Measurements from ENCODE around the gene TMEM256. TPM values are rescaled to one million over a fixed set of nuclear protein-coding genes. Genes with fewer than 3 reads are reported as not detected.

Gene TMEM256
- total and polyA plus RNA-seq, 9 of the 15 experiments (the other 6 are each of a cell fraction or from before 2014, with no cell fraction given), result 43.4 to 177 (median 68.5) TPM

GRCh38 chr17:7403977-7404736 is at the start of gene TMEM256 (continued):
- TF ChIP-seq PBX2 (CRISPR knock-in tag; IDR thresholded peaks at IDR 0.05; ENCODE audit: low read depth) (no peak), PBX2 (tag; conservative IDR thresholded peaks at IDR 0.05; ENCODE audit: low read depth) (no peak), ESRRA (IDR thresholded peaks at IDR 0.05; ENCODE audit: borderline replicate concordance, low read depth) (peak; percentile 58; the same call in 1 of the 2 replicates), ZNF507 (tag; conservative IDR thresholded peaks at IDR 0.05) (no peak), ATF1 (CRISPR knock-in tag; IDR thresholded peaks at IDR 0.05) (no peak), ATF1 (tag; IDR thresholded peaks at IDR 0.05) (peak; percentile 64), FOXP1 (CRISPR knock-in tag; IDR thresholded peaks at IDR 0.05) (no peak), JUND (IDR thresholded peaks at IDR 0.05; ENCODE audit: borderline replicate concordance, low read depth, low read length) (peak; percentile 10; the same call in 1 of the 2 replicates), JUND (tag; IDR thresholded peaks at IDR 0.05; ENCODE audit: borderline replicate concordance, low read depth, low read length) (no peak), GTF3C2 (IDR thresholded peaks at IDR 0.05; ENCODE audit: borderline replicate concordance, extremely low read depth, insufficient read length) (no peak), FOXA1 (IDR thresholded peaks at IDR 0.05; ENCODE audit: borderline replicate concordance) (no peak), SMARCA5 (IDR thresholded peaks at IDR 0.05) (no peak), PATZ1 (CRISPR knock-in tag; IDR thresholded peaks at IDR 0.05; ENCODE audit: borderline replicate concordance) (no peak), HOMEZ (CRISPR knock-in tag; IDR thresholded peaks at IDR 0.05) (no peak), PCBP2 (IDR thresholded peaks at IDR 0.05; ENCODE audit: low read depth, low read length, poor library complexity, severe bottlenecking) (no peak), THAP7 (CRISPR knock-in tag; IDR thresholded peaks at IDR 0.05) (no peak), EGR1 (conservative IDR thresholded peaks at IDR 0.05) (0 out of 2 replicates have a peak, but pooled peaks have one; percentile 10), ZNF175 (CRISPR knock-in tag; IDR thresholded peaks at IDR 0.05; ENCODE audit: low read depth) (no peak)
